ENCODE data around the gene HDAC6. TPM values are rescaled to one million over a fixed set of nuclear protein-coding genes. Genes with fewer than 3 reads are reported as not detected.

The HDAC6 gene
- total RNA-seq, 1 experiment from 2014 or later = 49.4 TPM

- H3K9me3 ChIP-seq (ENCODE audit: low read depth, low read length, poor library complexity, severe bottlenecking) = no peaks in the 10 kb centered on the region
- ChIA-PET CTCF (no interaction called here), POLR2A (ENCODE audit: low non-redundant PET) (no interaction called here)
- H3K4me3 ChIP-seq (ENCODE audit: low read depth, low read length, poor library complexity, severe bottlenecking) = no peak overlapping the region
- H3K27ac ChIP-seq (ENCODE audit: low read depth, low read length, poor library complexity, severe bottlenecking) = no peak overlapping the region
- no peaks in the 10 kb centered on the region for H3K4me1 ChIP-seq (ENCODE audit: insufficient read depth, low read length, poor library complexity, severe bottlenecking)
- peaks cover 3% of the 10 kb centered on the region for H3K36me3 ChIP-seq (ENCODE audit: insufficient read depth, low read length, poor library complexity, severe bottlenecking)
- BruUV-seq (replicated peaks) = no TSS peak
- no peak for TF ChIP-seq CTCF (conservative IDR thresholded peaks at IDR 0.05; ENCODE audit: low read depth, low read length)
- no peak for TF ChIP-seq EZH2 (IDR thresholded peaks at IDR 0.05; ENCODE audit: borderline replicate concordance, low read depth, low read length, poor library complexity, severe bottlenecking)
- no peaks in the 10 kb centered on the region for H3K27me3 ChIP-seq (replicated peaks; ENCODE audit: insufficient read depth, low read depth, low read length, poor library complexity)
- intact Hi-C loops (cut with micrococcal nuclease; ENCODE audit: unreplicated experiment) = no loop called here
- DNase-seq (ENCODE audit: low spot score) = no peak
These were observed 21.2 kb downstream of the HDAC6 start for GRCh38 chrX:48823053-48823452.

- Histone ChIP-seq H3K27ac (ENCODE audit: low read depth, low read length, poor library complexity, severe bottlenecking) (no peak overlapping the region), H3K27me3 (replicated peaks; ENCODE audit: insufficient read depth, low read depth, low read length, poor library complexity) (no peaks in the 10 kb centered on the region), H3K4me1 (ENCODE audit: insufficient read depth, low read length, poor library complexity, severe bottlenecking) (no peaks in the 10 kb centered on the region), H3K9me3 (ENCODE audit: low read depth, low read length, poor library complexity, severe bottlenecking) (no peaks in the 10 kb centered on the region), H3K4me3 (ENCODE audit: low read depth, low read length, poor library complexity, severe bottlenecking) (no peak overlapping the region), H3K36me3 (ENCODE audit: insufficient read depth, low read length, poor library complexity, severe bottlenecking) (peaks cover 3% of the 10 kb centered on the region)
- TF ChIP-seq EZH2 (IDR thresholded peaks at IDR 0.05; ENCODE audit: borderline replicate concordance, low read depth, low read length, poor library complexity, severe bottlenecking) = no peak
- TF ChIP-seq CTCF (conservative IDR thresholded peaks at IDR 0.05; ENCODE audit: low read depth, low read length) = no peak
- no TSS peak for BruUV-seq (replicated peaks)
- no peak for DNase-seq (ENCODE audit: low spot score)
- intact Hi-C loops (cut with micrococcal nuclease; ENCODE audit: unreplicated experiment) = no loop called here
- POLR2A ChIA-PET (ENCODE audit: low non-redundant PET) = no interaction called here
- CTCF ChIA-PET = no interaction called here
These were observed 22.2 kb downstream of the HDAC6 start for GRCh38 chrX:48824066-48824465.

GRCh38 chrX:48826135-48826875 lies 24.4 kb downstream of the HDAC6 start, which contains the start of gene ERAS:
ERAS (plus strand) TSS chrX:48826513; CDS start chrX:48829124, 2,611 bp downstream.
- Histone ChIP-seq H3K36me3 (ENCODE audit: insufficient read depth, low read length, poor library complexity, severe bottlenecking) (peaks cover 3% of the 10 kb centered on the region), H3K27ac (ENCODE audit: low read depth, low read length, poor library complexity, severe bottlenecking) (no peak within 1 kb of the TSS), H3K4me1 (ENCODE audit: insufficient read depth, low read length, poor library complexity, severe bottlenecking) (no peaks in the 10 kb centered on the region), H3K9me3 (ENCODE audit: low read depth, low read length, poor library complexity, severe bottlenecking) (no peaks in the 10 kb centered on the region), H3K4me3 (ENCODE audit: low read depth, low read length, poor library complexity, severe bottlenecking) (no peak within 1 kb of the TSS), H3K27me3 (replicated peaks; ENCODE audit: insufficient read depth, low read depth, low read length, poor library complexity) (no peaks in the 10 kb centered on the region)
- BruUV-seq (replicated peaks) = no TSS peak
- ChIA-PET CTCF (no interaction called here), POLR2A (ENCODE audit: low non-redundant PET) (no interaction called here)
- DNase-seq (ENCODE audit: low spot score) = no peak
- no peak for TF ChIP-seq CTCF (conservative IDR thresholded peaks at IDR 0.05; ENCODE audit: low read depth, low read length)
- no peak for TF ChIP-seq EZH2 (IDR thresholded peaks at IDR 0.05; ENCODE audit: borderline replicate concordance, low read depth, low read length, poor library complexity, severe bottlenecking)
- intact Hi-C loops (cut with micrococcal nuclease; ENCODE audit: unreplicated experiment) = no loop called here

Data from A673 (cell line).